ENCODE measurements around the gene ELAVL4. TPM values are rescaled to one million over a fixed set of nuclear protein-coding genes. Genes with fewer than 3 reads are reported as not detected.
"Not testable (repeated sequence)": the region's sequence is repeated elsewhere in the genome, so short reads cannot be mapped to it uniquely, and the experiment has no call there.

The ELAVL4 gene
- total RNA-seq, 1 experiment from 2014 or later: not detected

DNA sequence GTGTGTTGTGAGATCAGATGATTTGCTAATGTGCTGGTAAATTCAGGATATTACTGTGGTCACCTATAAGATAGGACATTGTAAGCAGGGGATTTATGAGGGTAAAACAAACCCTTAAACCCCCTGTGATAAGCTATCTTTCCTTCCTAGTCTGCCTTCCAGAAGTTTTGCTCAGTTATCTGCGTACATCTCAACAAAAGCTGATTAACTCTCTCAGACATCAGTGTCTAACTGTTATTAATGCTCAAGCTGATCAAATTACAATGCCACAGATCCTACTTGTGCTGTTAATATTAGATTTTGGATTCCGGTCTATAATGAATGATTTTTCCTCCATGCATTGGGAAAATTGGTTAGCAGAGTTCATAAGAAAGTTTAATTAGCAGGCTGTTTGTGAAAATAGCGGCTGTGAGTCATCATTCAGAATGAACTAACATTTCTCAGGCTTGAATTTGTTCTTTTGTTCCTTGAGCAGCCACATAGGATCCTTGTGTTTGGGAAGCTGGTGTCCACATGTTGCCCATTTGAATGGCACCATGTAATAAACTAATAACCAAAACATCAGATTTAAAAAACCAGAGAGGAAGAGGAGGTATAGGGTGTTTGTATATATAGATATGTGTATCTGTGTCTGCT lies 48.7 kb downstream of the ELAVL4 start:
- DNase-seq (ENCODE audit: low spot score): no peak
- Histone ChIP-seq H3K36me3 (ENCODE audit: insufficient read depth, low read length, poor library complexity, severe bottlenecking) (no peaks in the 10 kb centered on the region), H3K27me3 (replicated peaks; ENCODE audit: insufficient read depth, low read depth, low read length, poor library complexity) (peaks cover under 1% of the 10 kb centered on the region), H3K4me1 (ENCODE audit: insufficient read depth, low read length, poor library complexity, severe bottlenecking) (no peaks in the 10 kb centered on the region), H3K9me3 (ENCODE audit: low read depth, low read length, poor library complexity, severe bottlenecking) (no peaks in the 10 kb centered on the region), H3K4me3 (ENCODE audit: low read depth, low read length, poor library complexity, severe bottlenecking) (no peak overlapping the region), H3K27ac (ENCODE audit: low read depth, low read length, poor library complexity, severe bottlenecking) (no peak overlapping the region)
- intact Hi-C loops (cut with micrococcal nuclease; ENCODE audit: unreplicated experiment): no loop called here
- TF ChIP-seq, protein P1, sequence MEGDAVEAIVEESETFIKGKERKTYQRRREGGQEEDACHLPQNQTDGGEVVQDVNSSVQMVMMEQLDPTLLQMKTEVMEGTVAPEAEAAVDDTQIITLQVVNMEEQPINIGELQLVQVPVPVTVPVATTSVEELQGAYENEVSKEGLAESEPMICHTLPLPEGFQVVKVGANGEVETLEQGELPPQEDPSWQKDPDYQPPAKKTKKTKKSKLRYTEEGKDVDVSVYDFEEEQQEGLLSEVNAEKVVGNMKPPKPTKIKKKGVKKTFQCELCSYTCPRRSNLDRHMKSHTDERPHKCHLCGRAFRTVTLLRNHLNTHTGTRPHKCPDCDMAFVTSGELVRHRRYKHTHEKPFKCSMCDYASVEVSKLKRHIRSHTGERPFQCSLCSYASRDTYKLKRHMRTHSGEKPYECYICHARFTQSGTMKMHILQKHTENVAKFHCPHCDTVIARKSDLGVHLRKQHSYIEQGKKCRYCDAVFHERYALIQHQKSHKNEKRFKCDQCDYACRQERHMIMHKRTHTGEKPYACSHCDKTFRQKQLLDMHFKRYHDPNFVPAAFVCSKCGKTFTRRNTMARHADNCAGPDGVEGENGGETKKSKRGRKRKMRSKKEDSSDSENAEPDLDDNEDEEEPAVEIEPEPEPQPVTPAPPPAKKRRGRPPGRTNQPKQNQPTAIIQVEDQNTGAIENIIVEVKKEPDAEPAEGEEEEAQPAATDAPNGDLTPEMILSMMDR (conservative IDR thresholded peaks at IDR 0.05; ENCODE audit: low read depth, low read length): no peak
- no peak for TF ChIP-seq EZH2 (IDR thresholded peaks at IDR 0.05; ENCODE audit: borderline replicate concordance, low read depth, low read length, poor library complexity, severe bottlenecking)
- ChIA-PET CTCF (no interaction called here), POLR2A (ENCODE audit: low non-redundant PET) (no interaction called here)
- BruUV-seq (replicated peaks): no TSS peak

DNA sequence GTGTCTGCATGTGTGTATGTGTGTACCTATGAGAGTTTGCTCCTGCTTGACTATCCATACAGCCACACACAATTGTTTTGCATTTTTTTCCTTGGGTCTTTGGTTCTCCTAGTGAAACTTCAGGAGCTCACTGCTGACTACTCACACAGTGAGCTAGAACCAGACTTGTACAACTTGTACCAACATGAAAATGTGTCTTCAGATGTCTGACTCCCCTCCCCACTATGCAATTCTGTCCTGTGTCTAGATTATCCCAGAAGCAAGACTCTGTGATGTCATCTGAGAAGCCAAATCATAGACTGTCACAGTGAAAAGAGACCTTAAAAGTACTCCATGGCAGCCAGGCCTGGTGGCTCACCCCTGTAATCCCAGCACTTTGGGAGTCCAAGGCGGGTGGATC lies 49.7 kb downstream of the ELAVL4 start:
- intact Hi-C loops (cut with micrococcal nuclease; ENCODE audit: unreplicated experiment): no loop called here
- H3K27ac ChIP-seq (ENCODE audit: low read depth, low read length, poor library complexity, severe bottlenecking): no peak overlapping the region
- H3K27me3 ChIP-seq (replicated peaks; ENCODE audit: insufficient read depth, low read depth, low read length, poor library complexity): no peaks in the 10 kb centered on the region
- POLR2A ChIA-PET (ENCODE audit: low non-redundant PET): no interaction called here
- no peak for DNase-seq (ENCODE audit: low spot score)
- H3K4me3 ChIP-seq (ENCODE audit: low read depth, low read length, poor library complexity, severe bottlenecking): no peak overlapping the region
- H3K36me3 ChIP-seq (ENCODE audit: insufficient read depth, low read length, poor library complexity, severe bottlenecking): no peaks in the 10 kb centered on the region
- no peaks in the 10 kb centered on the region for H3K9me3 ChIP-seq (ENCODE audit: low read depth, low read length, poor library complexity, severe bottlenecking)
- CTCF ChIA-PET: no interaction called here
- no peaks in the 10 kb centered on the region for H3K4me1 ChIP-seq (ENCODE audit: insufficient read depth, low read length, poor library complexity, severe bottlenecking)
- TF ChIP-seq, protein P1 (conservative IDR thresholded peaks at IDR 0.05; ENCODE audit: low read depth, low read length): no peak
- TF ChIP-seq EZH2 (IDR thresholded peaks at IDR 0.05; ENCODE audit: borderline replicate concordance, low read depth, low read length, poor library complexity, severe bottlenecking): no peak
- BruUV-seq (replicated peaks): no TSS peak

DNA sequence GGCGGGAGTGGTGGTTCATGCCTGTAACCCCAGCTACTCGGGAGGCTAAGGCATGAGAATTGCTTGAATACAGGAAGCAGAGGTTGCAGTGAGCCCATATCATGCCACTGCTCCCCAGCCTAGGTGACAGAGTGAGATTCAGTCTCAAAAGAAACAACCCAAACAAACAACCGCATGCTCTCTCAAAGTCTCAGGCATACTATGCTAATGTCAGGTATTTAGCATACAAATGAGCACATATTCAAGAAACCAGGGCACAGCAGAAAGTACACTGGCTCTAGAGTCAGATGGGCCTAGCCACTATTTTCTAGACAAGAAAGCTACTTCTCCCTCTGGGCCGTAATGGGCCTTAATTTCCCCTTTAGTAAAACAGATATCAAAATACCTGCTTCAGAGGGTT lies 55.0 kb downstream of the ELAVL4 start:
- ChIA-PET CTCF (no interaction called here), POLR2A (ENCODE audit: low non-redundant PET) (interaction anchor here (0.6 kb wide), 1 partner anchor 405 kb away, joined by 7 read pairs; no protein-coding TSS in a partner anchor)
- TF ChIP-seq, protein P1 (conservative IDR thresholded peaks at IDR 0.05; ENCODE audit: low read depth, low read length): no peak
- no peak for TF ChIP-seq EZH2 (IDR thresholded peaks at IDR 0.05; ENCODE audit: borderline replicate concordance, low read depth, low read length, poor library complexity, severe bottlenecking)
- BruUV-seq (replicated peaks): no TSS peak
- intact Hi-C loops (cut with micrococcal nuclease; ENCODE audit: unreplicated experiment): no loop called here
- no peaks in the 10 kb centered on the region for H3K27me3 ChIP-seq (replicated peaks; ENCODE audit: insufficient read depth, low read depth, low read length, poor library complexity)
- no peaks in the 10 kb centered on the region for H3K36me3 ChIP-seq (ENCODE audit: insufficient read depth, low read length, poor library complexity, severe bottlenecking)
- H3K4me3 ChIP-seq (ENCODE audit: low read depth, low read length, poor library complexity, severe bottlenecking): no peak overlapping the region
- no peaks in the 10 kb centered on the region for H3K4me1 ChIP-seq (ENCODE audit: insufficient read depth, low read length, poor library complexity, severe bottlenecking)
- H3K27ac ChIP-seq (ENCODE audit: low read depth, low read length, poor library complexity, severe bottlenecking): no peak overlapping the region
- H3K9me3 ChIP-seq (ENCODE audit: low read depth, low read length, poor library complexity, severe bottlenecking): no peaks in the 10 kb centered on the region
- DNase-seq (ENCODE audit: low spot score): no peak

DNA sequence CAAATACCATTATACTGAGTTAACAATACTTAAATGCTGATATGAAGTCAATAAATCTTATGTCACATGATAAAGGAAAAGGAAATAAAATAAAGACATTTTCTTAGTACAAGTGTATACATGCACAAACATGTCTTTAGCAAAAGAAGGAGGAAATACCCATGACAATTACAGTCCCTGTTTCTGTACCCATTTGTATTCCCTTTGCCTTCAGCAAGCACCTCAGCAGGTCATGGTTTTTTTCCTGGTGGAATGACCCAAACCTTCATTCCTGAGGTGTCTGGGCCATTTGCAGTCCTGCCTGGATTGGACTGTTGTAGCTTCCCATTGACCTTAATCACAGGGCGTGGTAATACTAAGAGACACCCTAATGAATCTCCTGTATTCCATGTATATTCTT lies 57.6 kb downstream of the ELAVL4 start:
- H3K27ac ChIP-seq (ENCODE audit: low read depth, low read length, poor library complexity, severe bottlenecking); DNase-seq (ENCODE audit: low spot score); H3K9me3 ChIP-seq (ENCODE audit: low read depth, low read length, poor library complexity, severe bottlenecking); CTCF ChIA-PET; BruUV-seq (replicated peaks); H3K27me3 ChIP-seq (replicated peaks; ENCODE audit: insufficient read depth, low read depth, low read length, poor library complexity); H3K36me3 ChIP-seq (ENCODE audit: insufficient read depth, low read length, poor library complexity, severe bottlenecking); POLR2A ChIA-PET (ENCODE audit: low non-redundant PET); H3K4me3 ChIP-seq (ENCODE audit: low read depth, low read length, poor library complexity, severe bottlenecking); H3K4me1 ChIP-seq (ENCODE audit: insufficient read depth, low read length, poor library complexity, severe bottlenecking); intact Hi-C loops (cut with micrococcal nuclease; ENCODE audit: unreplicated experiment): not testable (repeated sequence)

Data from A673 (cell line).